IMR-90 (cell line): ENCODE data around the gene TDRD12. TPM values are rescaled to one million over a fixed set of nuclear protein-coding genes. Genes with fewer than 3 reads are reported as not detected.

Source experiments
- ATAC-seq: fragments of 200-7000 bp; cut with Tn5 transposase; 2 replicates; pipeline ENCODE4 v1.9.1; 2020; ENCODE audit warnings: low read depth, mild to moderate bottlenecking, moderate library complexity
- BruUV-seq: library from RNA; stranded (reverse); fragments of 400-500 nt; replicated peaks from 2 replicates; lab custom pipeline; 2021; lab: Mats Ljungman, UMichigan
- CTCF ChIA-PET: fragments of 300-600 bp; formaldehyde crosslinking; extraction: SDS; loops from one replicate; lab custom pipeline; 2021; ENCODE audit warnings: antibody characterized with exemption; lab: Yijun Ruan, JAX
- POLR2A ChIA-PET: fragments of 300-600 bp; sonication (Branson Sonifier 250); formaldehyde crosslinking; loops from one replicate; lab custom pipeline; 2022; ENCODE audit warnings: antibody characterized with exemption; ENCODE audit not compliant: unreplicated experiment; lab: Charles Lee
- DNase-seq: peaks from one replicate; pipeline ENCODE4 v3.0.0; 2013
- H2AFZ ChIP-seq: replicated peaks from 2 replicates; pipeline ENCODE3; 2013; ENCODE audit warnings: low read length, mild to moderate bottlenecking; ENCODE audit not compliant: poor library complexity
- H2AK5ac ChIP-seq: 2 replicates; pipeline ENCODE4 v1.6.1; 2013; ENCODE audit warnings: low read depth, low read length, inconsistent platforms
- H2AK9ac ChIP-seq: replicated peaks from 2 replicates; pipeline ENCODE3; 2013; ENCODE audit warnings: mild to moderate bottlenecking, low read depth, low read length, moderate library complexity; ENCODE audit not compliant: poor library complexity
- H2BK120ac ChIP-seq: 2 replicates; pipeline ENCODE4 v1.6.1; 2013; ENCODE audit warnings: low read depth, low read length, inconsistent platforms
- H2BK15ac ChIP-seq: 3 replicates; pipeline ENCODE4 v1.6.1; 2013; ENCODE audit warnings: low read depth, low read length, inconsistent platforms
- H2BK20ac ChIP-seq: 2 replicates; pipeline ENCODE4 v1.6.1; 2013; ENCODE audit warnings: low read depth, mild to moderate bottlenecking, inconsistent platforms, low read length, moderate library complexity
- H2BK5ac ChIP-seq: 2 replicates; pipeline ENCODE4 v1.6.1; 2013; ENCODE audit warnings: mild to moderate bottlenecking, low read depth, low read length, inconsistent platforms; ENCODE audit not compliant: poor library complexity, severe bottlenecking
- H3K14ac ChIP-seq: replicated peaks from 2 replicates; pipeline ENCODE4 v1.6.1; 2013; ENCODE audit warnings: low read depth, low read length, inconsistent platforms
- H3K18ac ChIP-seq: 2 replicates; pipeline ENCODE4 v1.6.1; 2013; ENCODE audit warnings: low read depth, low read length, control low read depth
- H3K23ac ChIP-seq: 2 replicates; pipeline ENCODE4 v1.6.1; 2013; ENCODE audit warnings: low read depth, low read length, inconsistent platforms
- H3K27ac ChIP-seq: 2 replicates; pipeline ENCODE4 v1.5.1; 2013; ENCODE audit warnings: mild to moderate bottlenecking, control low read depth, low read length; ENCODE audit not compliant: insufficient read depth
- H3K27me3 ChIP-seq: 2 replicates; pipeline ENCODE4 v1.6.1; 2013; ENCODE audit warnings: low read length; ENCODE audit not compliant: control insufficient read depth, insufficient read depth
- H3K36me3 ChIP-seq: 2 replicates; pipeline ENCODE4 v1.6.1; 2013; ENCODE audit warnings: low read length, mixed read lengths; ENCODE audit not compliant: control insufficient read depth, insufficient read depth
- H3K4ac ChIP-seq: 2 replicates; pipeline ENCODE4 v1.6.1; 2013; ENCODE audit warnings: low read depth, low read length, inconsistent platforms
- H3K4me1 ChIP-seq: 2 replicates; pipeline ENCODE4 v1.6.1; 2013; ENCODE audit warnings: low read length, mixed read lengths; ENCODE audit not compliant: control insufficient read depth, insufficient read depth
- H3K4me2 ChIP-seq: 2 replicates; pipeline ENCODE4 v1.6.1; 2013; ENCODE audit warnings: low read depth, mild to moderate bottlenecking, control low read depth, low read length, moderate library complexity
- H3K4me3 ChIP-seq: 2 replicates; pipeline ENCODE4 v1.5.1; 2013; ENCODE audit warnings: low read depth, mild to moderate bottlenecking, control low read depth, low read length, moderate library complexity; ENCODE audit not compliant: insufficient read depth
- H3K56ac ChIP-seq: 2 replicates; pipeline ENCODE4 v1.6.1; 2013; ENCODE audit warnings: low read length, inconsistent platforms; ENCODE audit not compliant: insufficient read depth; ENCODE audit errors: extremely low read depth
- H3K79me1 ChIP-seq, 2 experiments: 2 replicates each; pipeline ENCODE4 v1.6.1; 2013; ENCODE audit warnings: low read length in 2 of 2, inconsistent platforms in 1 of 2, low read depth in 1 of 2
- H3K9ac ChIP-seq: 2 replicates; pipeline ENCODE4 v1.6.1; 2013; ENCODE audit warnings: low read depth, low read length, control low read depth
- H3K9me1 ChIP-seq: 2 replicates; pipeline ENCODE4 v1.6.1; 2013; ENCODE audit warnings: low read length, inconsistent platforms; ENCODE audit not compliant: insufficient read depth
- H3K9me3 ChIP-seq: 2 replicates; pipeline ENCODE4 v1.6.1; 2013; ENCODE audit warnings: low read length; ENCODE audit not compliant: control insufficient read depth, insufficient read depth
- H4K20me1 ChIP-seq: 2 replicates; pipeline ENCODE4 v1.6.1; 2013; ENCODE audit warnings: low read length, inconsistent platforms; ENCODE audit not compliant: insufficient read depth
- H4K5ac ChIP-seq: 2 replicates; pipeline ENCODE4 v1.6.1; 2013; ENCODE audit warnings: mild to moderate bottlenecking, low read depth, low read length, control low read depth
- H4K8ac ChIP-seq, 2 experiments: 2 replicates each; pipeline ENCODE4 v1.6.1; 2013; ENCODE audit warnings: low read depth in 2 of 2, low read length in 2 of 2, control low read depth in 1 of 2, inconsistent platforms in 1 of 2
- H4K91ac ChIP-seq: 2 replicates; pipeline ENCODE4 v1.6.1; 2013; ENCODE audit warnings: low read depth, low read length, inconsistent platforms; ENCODE audit not compliant: insufficient read depth
- BHLHE40 ChIP-seq: fragments of 150-350 bp; IDR thresholded peaks from 2 replicates; pipeline ENCODE4 v1.6.1; 2016; ENCODE audit warnings: mild to moderate bottlenecking, low read depth, low read length
- POLR2A ChIP-seq: IDR thresholded peaks from 2 replicates; pipeline ENCODE4 v1.6.1; 2012; ENCODE audit warnings: mild to moderate bottlenecking, low read depth, low read length
- WGBS, 2 experiments: methylation state at CpG; one replicate each; pipeline versions ENCODE4 v1.1.5 to v1.1.7; 2013; ENCODE audit warnings: missing lambda C conversion rate in 2 of 2; ENCODE audit not compliant: insufficient read length in 1 of 2; ENCODE audit errors: extremely low coverage in 2 of 2; 5-methylcytosine and 5-hydroxymethylcytosine counted together
- dilution Hi-C: fragments of 300-500 bp; cut with HindIII; formaldehyde crosslinking; loops from one replicate; pipeline ENCODE4 v1.14.3; 2018; ENCODE audit warnings: low sequenced_read_pairs; ENCODE audit not compliant: unreplicated experiment
- in situ Hi-C: fragments of 300-500 bp; cut with MboI; formaldehyde crosslinking; loops from 3 replicates; pipeline ENCODE4 v1.14.3; 2019; ENCODE audit warnings: low sequenced_read_pairs, inconsistent platforms, mixed read lengths
- intact Hi-C: fragments of 100-400 bp; cut with micrococcal nuclease; formaldehyde crosslinking; loops from 2 replicates; pipeline ENCODE4 v1.10.0; 2022
- polyA plus RNA-seq, 3 experiments: library from polyadenylated mRNA; depleted of rRNA; stranded (reverse); fragments of >200 nt; gene quantifications; 2 replicates each; pipeline ENCODE4 v1.2.3, GENCODE V29; 2012; ENCODE audit warnings: low replicate concordance in 1 of 3
- total RNA-seq: library from RNA; depleted of rRNA; stranded (reverse); fragments of >200 nt; gene quantifications from 2 replicates; pipeline ENCODE4 v1.2.3, GENCODE V29; 2012

Gene TDRD12
- total and polyA plus RNA-seq, 2 of the 4 experiments (the other 2 are of a cell fraction), result under 0.01 to 0.07 TPM

DNA sequence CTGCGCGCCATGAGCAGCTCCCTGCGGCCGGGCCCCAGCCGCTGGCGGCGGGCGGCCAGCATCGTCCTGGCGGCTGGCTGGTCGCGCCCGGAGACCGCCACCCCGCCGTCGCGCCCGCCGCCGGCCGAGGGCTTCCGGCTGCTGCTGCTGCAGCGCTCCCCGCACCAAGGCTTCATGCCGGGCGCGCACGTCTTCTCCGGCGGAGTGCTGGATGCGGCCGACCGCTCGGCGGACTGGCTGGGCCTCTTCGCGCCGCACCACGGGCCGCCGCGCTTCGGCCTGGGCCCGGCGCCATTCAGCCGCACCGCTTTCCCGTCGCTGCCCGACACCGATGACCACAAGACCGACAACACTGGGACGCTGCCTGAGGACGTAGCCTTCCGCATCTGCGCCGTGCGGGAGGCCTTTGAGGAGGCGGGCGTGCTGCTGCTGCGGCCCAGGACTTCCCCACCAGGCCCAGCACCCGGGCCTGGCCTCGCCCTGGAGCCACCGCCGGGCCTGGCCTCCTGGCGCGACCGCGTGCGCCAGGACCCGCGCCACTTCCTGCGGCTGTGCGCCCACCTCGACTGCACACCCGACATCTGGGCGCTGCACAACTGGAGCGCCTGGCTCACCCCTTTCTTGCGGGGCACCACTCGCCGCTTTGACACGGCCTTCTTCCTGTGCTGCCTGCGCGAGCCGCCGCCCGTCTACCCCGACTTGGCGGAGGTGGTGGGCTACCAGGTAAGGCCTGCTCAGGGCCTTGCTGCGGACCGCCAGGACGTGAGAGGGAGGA lies 27.4 kb upstream of the TDRD12 start:
- Histone ChIP-seq H2BK20ac (no peak overlapping the region), H2BK5ac (peak overlapping the region; percentile 63), H2AK9ac (peak overlapping the region; percentile 95), H3K27ac (peak overlapping the region; percentile 80), H3K23ac (peak overlapping the region; percentile 78; the same call in 1 of the 2 replicates), H3K9ac (peak overlapping the region; percentile 62), H3K4me2 (peak overlapping the region; percentile 89), H3K14ac (peak overlapping the region; percentile 81), H4K8ac (peak overlapping the region; percentile 32 to 71), H3K4me3 (peak overlapping the region; percentile 65), H2AFZ (peak overlapping the region; percentile 95), H3K18ac (no peak overlapping the region; the same call in 1 of the 2 replicates), H3K79me1 (peaks cover 10 to 37% of the 10 kb centered on the region in 2 experiments), H2BK15ac (no peak overlapping the region), H2BK120ac (no peak overlapping the region), H3K36me3 (peaks cover 3% of the 10 kb centered on the region; the same call in 1 of the 2 replicates), H4K91ac (peak overlapping the region; percentile 31), H2AK5ac (peak overlapping the region; percentile 0), H3K9me3 (no peaks in the 10 kb centered on the region; the same call in 1 of the 2 replicates), H4K5ac (peak overlapping the region; percentile 58; the same call in 1 of the 2 replicates), H3K56ac (0 out of 2 replicates have a peak overlapping the region, but pooled peaks have one; percentile 11), H3K4me1 (peaks cover 9% of the 10 kb centered on the region), H3K4ac (peak overlapping the region; percentile 75), H3K27me3 (no peaks in the 10 kb centered on the region), H4K20me1 (no peaks in the 10 kb centered on the region; the same call in 1 of the 2 replicates), H3K9me1 (peaks cover 3% of the 10 kb centered on the region; the same call in 1 of the 2 replicates)
- TSS peak; percentile 60 for BruUV-seq
- TF ChIP-seq BHLHE40, result no peak
- peak; percentile 23; the same call in 1 of the 2 replicates for TF ChIP-seq POLR2A
- intact Hi-C loops, result loop anchor here (5.0 kb wide), 1 partner anchor 280 kb away; the partner anchor contains the start of genes CEP89 and FAAP24
- in situ Hi-C loops, result no loop called here
- dilution Hi-C loops, result no loop called here
- ATAC-seq, result peak; percentile 71
- POLR2A ChIA-PET, result no interaction called here
- peak; percentile 69 for DNase-seq
- 22% methylated on average over 57 of the region's 93 CpGs; no CpG with 5 or more reads in 1 of the 2 experiments for WGBS, 2 experiments
- CTCF ChIA-PET, result interaction anchor here (0.7 to 1.3 kb wide), 3 partner anchors 13 to 233 kb away, joined by 4 to 5 read pairs (median 4); no protein-coding TSS in a partner anchor
